Uterus (tissue), 2 donors: ENCODE data around the gene RSAD1.

Experiments used
- POLR2A ChIP-seq, 2 donors: fragments of 450-650 bp; IDR thresholded peaks; one replicate each; pipeline ENCODE4 v1.6.1; 2016; ENCODE audit warnings: antibody characterized with exemption in 2 of 2, mild to moderate bottlenecking in 1 of 2, moderate library complexity in 1 of 2
- TF ChIP-seq, protein P1 (sequence below), 4 experiments: fragments of 200-600 bp in 2 of 4; fragments of 450-650 bp in 2 of 4; sonication (generic) in 2 of 4; IDR thresholded peaks; one replicate each; pipeline ENCODE4 v1.5.1; 2016 to 2019; ENCODE audit warnings: antibody characterized with exemption in 4 of 4, mild to moderate bottlenecking in 2 of 4, moderate library complexity in 1 of 4

DNA sequence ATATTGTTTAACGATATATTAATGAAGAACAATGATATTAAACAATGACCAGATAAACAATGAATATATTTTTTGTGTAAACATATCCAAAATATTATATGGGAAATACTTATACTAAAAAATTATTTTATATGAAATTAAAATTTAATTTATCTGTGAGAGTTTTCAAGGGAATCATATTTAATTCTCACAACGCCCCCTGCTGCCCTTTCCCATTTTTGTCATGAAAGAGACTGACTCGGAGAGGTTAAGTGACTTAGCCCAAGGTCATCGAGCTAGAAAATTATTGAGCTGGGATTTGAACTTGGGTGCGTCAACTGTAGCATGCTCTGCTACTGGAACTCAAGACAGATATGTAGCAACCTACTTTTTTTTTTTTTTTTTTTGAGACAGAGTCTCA lies 22.4 kb downstream of the RSAD1 start:
- TF ChIP-seq, protein P1, sequence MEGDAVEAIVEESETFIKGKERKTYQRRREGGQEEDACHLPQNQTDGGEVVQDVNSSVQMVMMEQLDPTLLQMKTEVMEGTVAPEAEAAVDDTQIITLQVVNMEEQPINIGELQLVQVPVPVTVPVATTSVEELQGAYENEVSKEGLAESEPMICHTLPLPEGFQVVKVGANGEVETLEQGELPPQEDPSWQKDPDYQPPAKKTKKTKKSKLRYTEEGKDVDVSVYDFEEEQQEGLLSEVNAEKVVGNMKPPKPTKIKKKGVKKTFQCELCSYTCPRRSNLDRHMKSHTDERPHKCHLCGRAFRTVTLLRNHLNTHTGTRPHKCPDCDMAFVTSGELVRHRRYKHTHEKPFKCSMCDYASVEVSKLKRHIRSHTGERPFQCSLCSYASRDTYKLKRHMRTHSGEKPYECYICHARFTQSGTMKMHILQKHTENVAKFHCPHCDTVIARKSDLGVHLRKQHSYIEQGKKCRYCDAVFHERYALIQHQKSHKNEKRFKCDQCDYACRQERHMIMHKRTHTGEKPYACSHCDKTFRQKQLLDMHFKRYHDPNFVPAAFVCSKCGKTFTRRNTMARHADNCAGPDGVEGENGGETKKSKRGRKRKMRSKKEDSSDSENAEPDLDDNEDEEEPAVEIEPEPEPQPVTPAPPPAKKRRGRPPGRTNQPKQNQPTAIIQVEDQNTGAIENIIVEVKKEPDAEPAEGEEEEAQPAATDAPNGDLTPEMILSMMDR (IDR thresholded peaks at IDR 0.05) = peak in 2 of 4 experiments; percentile 10 to 14
- no peak for TF ChIP-seq POLR2A (IDR thresholded peaks at IDR 0.05)
